NCI-H1092 treated with DMSO at 0.1 percent for 48 hours (cell line): ENCODE data around the gene ERAP2.

Source experiments
- DNase-seq: peaks from one replicate; lab custom pipeline; 2025; lab: John Stamatoyannopoulos, UW

The ERAP2 gene

GRCh38 chr5:96963267-96963666 lies 87.0 kb downstream of the ERAP2 start:
- no peak for DNase-seq

GRCh38 chr5:96966801-96967200 lies 90.5 kb downstream of the ERAP2 start:
- no peak for DNase-seq

GRCh38 chr5:96967400-96967799 lies 91.1 kb downstream of the ERAP2 start:
- DNase-seq: no peak

- no peak for DNase-seq
These were observed 91.8 kb downstream of the ERAP2 start for GRCh38 chr5:96968074-96968473.

GRCh38 chr5:96968614-96969013 lies 92.3 kb downstream of the ERAP2 start:
- DNase-seq: no peak
